ENCODE results near the gene OOEP. TPM values are rescaled to one million over a fixed set of nuclear protein-coding genes. Genes with fewer than 3 reads are reported as not detected.

OOEP gene
- total RNA-seq, 1 donor from 2014 or later, result 0.18 TPM

Other genes with a start within 250 kb of the OOEP start
- not detected for gene KHDC1L, start 144.4 kb downstream of the OOEP start, total RNA-seq
- gene KHDC1, start 106.7 kb downstream of the OOEP start, total RNA-seq, result not detected
- gene DPPA5, start 15.6 kb downstream of the OOEP start, total RNA-seq, result not detected
- not detected for gene KHDC3L, start 7.2 kb downstream of the OOEP start, total RNA-seq
- gene DDX43, start 24.9 kb upstream of the OOEP start, total RNA-seq, result 0.28 TPM
- 0.35 TPM for gene CGAS, start 82.4 kb upstream of the OOEP start, total RNA-seq
- gene MTO1, start 91.8 kb upstream of the OOEP start, total RNA-seq, result 30.4 TPM
- gene EEF1A1, start 151.1 kb upstream of the OOEP start, total RNA-seq, result 3,300 TPM

All from left lobe of liver (tissue), 1 donor.